Measurements from ENCODE around the gene LPAR5. TPM values are rescaled to one million over a fixed set of nuclear protein-coding genes. Genes with fewer than 3 reads are reported as not detected.

Gene LPAR5
- total and polyA plus RNA-seq, 2 experiments from 2014 or later, result 0.32 to 0.38 TPM

DNA sequence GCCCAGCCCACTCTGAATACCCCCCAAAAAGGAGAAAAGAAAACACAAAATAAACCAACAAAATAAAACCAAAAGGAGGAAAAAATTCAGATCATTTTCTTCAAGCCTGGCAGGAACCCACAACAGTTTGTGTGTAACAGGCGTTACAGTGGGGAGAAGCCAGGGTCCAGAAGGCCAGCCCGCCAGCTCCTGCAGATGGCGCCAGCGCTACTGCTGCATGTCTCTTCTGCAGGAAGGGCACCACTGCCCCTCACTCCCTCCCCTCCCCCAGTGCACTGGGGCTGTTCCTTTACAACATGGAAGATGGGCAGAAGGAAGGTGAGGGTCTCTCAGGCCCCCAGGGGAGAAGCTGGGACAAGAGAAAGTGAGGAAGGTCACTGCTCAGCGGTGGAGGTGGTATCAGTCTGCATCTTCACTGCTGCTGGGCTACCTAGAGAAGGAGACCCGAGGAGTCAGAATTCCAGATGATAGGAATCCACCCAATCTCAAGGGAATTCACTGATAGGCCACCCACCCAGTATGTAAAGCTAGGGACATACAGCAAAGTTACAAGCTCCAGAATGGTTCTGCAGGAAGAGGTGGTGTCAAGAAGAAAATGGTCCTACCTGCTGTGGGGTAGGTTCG is 65.4 kb downstream of the LPAR5 start (continued):
- TF ChIP-seq EZH2 (IDR thresholded peaks at IDR 0.05; ENCODE audit: low read depth, unreplicated experiment), result no peak
- TF ChIP-seq, protein P1, sequence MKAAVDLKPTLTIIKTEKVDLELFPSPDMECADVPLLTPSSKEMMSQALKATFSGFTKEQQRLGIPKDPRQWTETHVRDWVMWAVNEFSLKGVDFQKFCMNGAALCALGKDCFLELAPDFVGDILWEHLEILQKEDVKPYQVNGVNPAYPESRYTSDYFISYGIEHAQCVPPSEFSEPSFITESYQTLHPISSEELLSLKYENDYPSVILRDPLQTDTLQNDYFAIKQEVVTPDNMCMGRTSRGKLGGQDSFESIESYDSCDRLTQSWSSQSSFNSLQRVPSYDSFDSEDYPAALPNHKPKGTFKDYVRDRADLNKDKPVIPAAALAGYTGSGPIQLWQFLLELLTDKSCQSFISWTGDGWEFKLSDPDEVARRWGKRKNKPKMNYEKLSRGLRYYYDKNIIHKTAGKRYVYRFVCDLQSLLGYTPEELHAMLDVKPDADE (IDR thresholded peaks at IDR 0.05), result no peak

DNA sequence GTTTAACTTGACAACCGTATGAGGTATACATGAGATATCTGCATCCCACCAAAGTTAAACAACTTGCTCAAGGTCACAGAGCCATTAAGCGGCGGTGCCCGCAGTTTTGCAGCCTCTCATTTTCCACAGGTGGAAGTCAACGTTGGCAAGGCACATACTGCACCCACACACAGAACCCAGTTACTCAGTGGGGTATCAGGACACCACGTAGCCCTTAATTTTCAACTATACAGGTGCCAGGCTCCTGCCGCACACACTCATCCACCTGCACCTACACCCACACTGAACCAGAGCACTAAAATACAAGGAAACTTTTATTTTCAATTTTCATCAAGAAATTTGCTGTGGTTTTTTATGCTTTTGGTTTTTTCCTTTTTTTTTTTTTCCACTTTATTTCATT is 66.0 kb downstream of the LPAR5 start:
- H3K9me3 Mint-ChIP-seq, result no peaks in the 10 kb centered on the region
- Histone ChIP-seq H3K4me1 (ENCODE audit: insufficient read depth) (peaks cover 20% of the 10 kb centered on the region), H3K79me2 (replicated peaks; ENCODE audit: insufficient read depth) (peaks cover 28% of the 10 kb centered on the region), H4K20me1 (replicated peaks; ENCODE audit: insufficient read depth) (peaks cover 12% of the 10 kb centered on the region), H2AFZ (no peak overlapping the region), H3K27ac (ENCODE audit: low read depth) (peak overlapping the region; percentile 99; the same call in 1 of the 2 replicates), H3K4me3 (no peak overlapping the region), H3K9me2 (ENCODE audit: insufficient read depth) (no peaks in the 10 kb centered on the region), H3K4me2 (no peak overlapping the region), H3F3A (replicated peaks; ENCODE audit: low read depth) (peaks cover 60% of the 10 kb centered on the region), H3K36me3 (ENCODE audit: insufficient read depth) (peaks cover 59% of the 10 kb centered on the region), H3K27me3 (ENCODE audit: insufficient read depth) (no peaks in the 10 kb centered on the region)
- DNase-seq (ENCODE audit: low spot score) (no peak), ATAC-seq (no peak)
- H3K4me1 Mint-ChIP-seq, result peaks cover 18% of the 10 kb centered on the region
- peak overlapping the region; percentile 73; the same call in 1 of the 2 replicates for H3K27ac Mint-ChIP-seq
- H3K36me3 Mint-ChIP-seq (ENCODE audit: low read depth), result peaks cover 90% of the 10 kb centered on the region
- peak overlapping the region; percentile 99 for H3K4me3 Mint-ChIP-seq
- peaks cover 22% of the 10 kb centered on the region for H3K27me3 Mint-ChIP-seq (ENCODE audit: insufficient read depth, low read depth, poor library complexity)
- TF ChIP-seq EZH2 (IDR thresholded peaks at IDR 0.05; ENCODE audit: low read depth, unreplicated experiment) (no peak), CTCF (conservative IDR thresholded peaks at IDR 0.05; ENCODE audit: low read depth in 2 of 2) (no peak), CREB1 (CRISPR knock-in tag; IDR thresholded peaks at IDR 0.05; ENCODE audit: low read depth) (no peak), ZNF331 (CRISPR knock-in tag; IDR thresholded peaks at IDR 0.05; ENCODE audit: low read depth) (no peak), NANOG (IDR thresholded peaks at IDR 0.05; ENCODE audit: borderline replicate concordance) (no peak), POLR2AphosphoS5 (IDR thresholded peaks at IDR 0.05; ENCODE audit: low read depth) (no peak), REST (IDR thresholded peaks at IDR 0.05; ENCODE audit: unreplicated experiment) (no peak), EZH2phosphoT487 (IDR thresholded peaks at IDR 0.05; ENCODE audit: unreplicated experiment) (no peak)
- TF ChIP-seq, protein P1 (IDR thresholded peaks at IDR 0.05), result no peak
